Stimulated activated naive CD8-positive, alpha-beta T cell treated with anti-CD3 and anti-CD28 coated beads, Interleukin-15, Interleukin-2, amounts not matched to agents 100 ng/mL and 50 ng/mL, for 24 hours (primary cell): Measurements from ENCODE around the gene AMIGO1.

ENCODE experiments used
- H3K27ac Mint-ChIP-seq: one replicate; pipeline ENCODE4 v1.8.0; 2021; ENCODE audit warnings: mild to moderate bottlenecking, mixed read lengths
- H3K27me3 Mint-ChIP-seq: one replicate; pipeline ENCODE4 v1.8.0; 2021; ENCODE audit warnings: mixed read lengths
- H3K36me3 Mint-ChIP-seq: one replicate; pipeline ENCODE4 v1.8.0; 2021; ENCODE audit warnings: low read depth, mixed read lengths
- H3K4me1 Mint-ChIP-seq: one replicate; pipeline ENCODE4 v1.8.0; 2021; ENCODE audit warnings: low read depth, mixed read lengths
- H3K4me3 Mint-ChIP-seq: one replicate; pipeline ENCODE4 v1.8.0; 2021; ENCODE audit warnings: mild to moderate bottlenecking, mixed read lengths
- H3K9me3 Mint-ChIP-seq: one replicate; pipeline ENCODE4 v1.8.0; 2021; ENCODE audit warnings: mixed read lengths

Gene AMIGO1

DNA sequence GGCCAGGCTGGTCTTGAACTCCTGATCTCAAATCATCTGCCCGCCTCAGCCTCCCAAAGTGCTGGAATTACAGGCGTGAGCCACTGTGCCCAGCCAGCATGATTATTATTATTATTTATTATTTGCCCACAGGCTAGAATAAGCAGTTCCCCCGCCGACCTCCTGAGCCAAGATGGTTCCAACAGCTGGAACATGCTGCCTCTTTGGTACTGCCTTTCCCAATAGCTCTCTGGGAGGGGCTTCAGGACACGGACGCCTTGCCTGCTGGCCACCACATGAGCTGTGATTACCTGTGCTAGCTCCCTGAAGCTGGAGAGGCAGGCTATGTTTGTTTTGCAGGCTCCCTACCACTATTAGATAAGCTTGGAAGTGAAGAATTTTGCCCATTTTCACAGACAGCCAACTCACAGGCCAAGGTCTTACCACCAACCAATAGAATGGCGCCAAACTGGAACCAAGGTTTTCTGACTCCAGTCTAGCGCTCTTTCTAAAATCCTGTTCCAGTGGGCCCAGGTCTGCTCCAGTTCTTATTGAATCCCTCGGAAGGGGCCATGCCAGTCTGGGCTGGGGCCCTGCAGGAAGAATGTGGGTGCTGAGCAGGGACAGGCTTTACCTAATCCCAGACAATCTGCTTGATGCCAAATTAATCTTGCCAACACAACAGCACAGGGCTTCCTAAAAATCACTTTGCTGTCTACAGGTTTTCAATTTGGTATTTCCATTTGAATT lies 28.1 kb upstream of the AMIGO1 start:
- no peak overlapping the region for H3K4me3 Mint-ChIP-seq
- H3K27ac Mint-ChIP-seq: no peak overlapping the region
- no peaks in the 10 kb centered on the region for H3K36me3 Mint-ChIP-seq

DNA sequence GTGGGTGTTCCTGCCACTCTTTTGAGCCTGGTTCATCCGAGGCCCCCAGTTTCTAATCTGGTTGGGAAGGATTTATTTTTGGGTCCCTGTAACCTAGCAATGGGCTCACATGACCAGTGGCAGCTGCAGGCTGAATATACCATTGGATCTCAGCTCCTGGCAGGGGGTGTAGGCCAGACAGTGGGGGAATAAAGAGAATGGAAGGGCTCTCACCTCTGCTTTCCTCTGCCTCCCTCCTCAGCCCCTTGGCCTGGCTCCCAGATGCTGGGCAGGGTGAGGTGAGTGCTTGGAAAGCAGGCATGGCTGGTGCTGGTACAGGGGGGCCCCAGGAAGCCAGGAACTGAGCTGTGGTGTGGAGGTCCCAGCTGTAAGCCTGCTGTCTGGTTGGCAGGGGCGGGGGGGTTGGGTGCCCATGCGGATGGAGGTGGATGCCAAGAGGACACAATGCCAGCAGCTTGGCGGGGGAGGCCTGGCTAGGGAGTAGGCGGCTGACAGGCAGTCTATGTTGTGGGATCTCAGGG lies 26.5 kb upstream of the AMIGO1 start:
- H3K9me3 Mint-ChIP-seq: no peaks in the 10 kb centered on the region
- H3K4me1 Mint-ChIP-seq: peaks cover 14% of the 10 kb centered on the region
- no peak overlapping the region for H3K27ac Mint-ChIP-seq
- no peaks in the 10 kb centered on the region for H3K27me3 Mint-ChIP-seq
- no peak overlapping the region for H3K4me3 Mint-ChIP-seq
- H3K36me3 Mint-ChIP-seq: no peaks in the 10 kb centered on the region

More for the DNA sequence above, 28.1 kb upstream of the AMIGO1 start:
- H3K4me1 Mint-ChIP-seq: peaks cover 2% of the 10 kb centered on the region
- no peaks in the 10 kb centered on the region for H3K27me3 Mint-ChIP-seq
- H3K9me3 Mint-ChIP-seq: no peaks in the 10 kb centered on the region

DNA sequence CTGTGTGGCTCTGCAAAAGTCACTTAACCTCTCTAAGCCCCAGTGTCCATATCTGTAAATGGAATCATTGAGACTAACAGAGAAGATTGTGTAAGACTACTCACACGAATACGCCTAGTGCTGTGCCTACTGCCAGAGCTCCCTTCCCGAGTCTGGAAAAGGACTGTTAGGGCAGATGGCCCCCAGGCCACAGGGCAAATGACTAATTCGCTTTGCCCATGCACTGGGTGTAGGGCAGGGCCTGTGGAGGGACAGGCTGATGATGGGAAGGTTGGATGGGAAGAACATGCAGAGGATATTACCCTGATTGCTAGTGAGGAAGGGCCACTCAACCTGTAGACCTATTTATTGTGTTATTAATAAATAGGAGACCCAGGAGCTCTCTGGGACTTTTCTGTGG lies 26.0 kb upstream of the AMIGO1 start:
- H3K4me1 Mint-ChIP-seq: peaks cover 17% of the 10 kb centered on the region
- no peaks in the 10 kb centered on the region for H3K27me3 Mint-ChIP-seq
- H3K9me3 Mint-ChIP-seq: no peaks in the 10 kb centered on the region
- H3K36me3 Mint-ChIP-seq: no peaks in the 10 kb centered on the region
- H3K4me3 Mint-ChIP-seq: no peak overlapping the region
- no peak overlapping the region for H3K27ac Mint-ChIP-seq

DNA sequence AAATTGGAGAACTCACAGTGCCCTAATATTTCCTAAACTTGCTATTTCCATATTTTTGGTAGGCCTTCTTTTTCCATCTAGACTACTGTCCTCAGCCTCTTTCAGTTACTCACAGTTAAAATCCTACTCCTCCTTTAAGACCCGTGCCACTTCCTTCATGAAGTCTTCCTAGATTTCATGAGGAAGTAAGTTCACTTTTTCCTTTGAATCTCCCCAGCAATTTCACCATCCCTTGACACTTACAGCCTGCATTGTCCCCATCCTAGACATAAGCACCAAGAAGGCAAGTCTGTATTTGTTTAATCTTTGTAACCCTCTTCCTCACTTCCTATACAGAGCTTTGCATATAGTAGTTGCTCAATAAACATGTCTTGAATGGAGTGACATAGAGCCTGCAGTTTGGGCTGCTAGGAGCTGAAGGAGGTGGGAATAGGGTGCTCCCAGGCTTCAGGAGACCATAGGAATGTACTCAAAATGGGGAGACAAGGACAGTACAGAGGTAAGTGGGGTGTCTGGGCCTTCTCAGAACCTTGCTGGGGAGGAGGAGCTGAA lies 24.9 kb upstream of the AMIGO1 start:
- no peak overlapping the region for H3K27ac Mint-ChIP-seq
- H3K36me3 Mint-ChIP-seq: no peaks in the 10 kb centered on the region
- H3K4me3 Mint-ChIP-seq: no peak overlapping the region

DNA sequence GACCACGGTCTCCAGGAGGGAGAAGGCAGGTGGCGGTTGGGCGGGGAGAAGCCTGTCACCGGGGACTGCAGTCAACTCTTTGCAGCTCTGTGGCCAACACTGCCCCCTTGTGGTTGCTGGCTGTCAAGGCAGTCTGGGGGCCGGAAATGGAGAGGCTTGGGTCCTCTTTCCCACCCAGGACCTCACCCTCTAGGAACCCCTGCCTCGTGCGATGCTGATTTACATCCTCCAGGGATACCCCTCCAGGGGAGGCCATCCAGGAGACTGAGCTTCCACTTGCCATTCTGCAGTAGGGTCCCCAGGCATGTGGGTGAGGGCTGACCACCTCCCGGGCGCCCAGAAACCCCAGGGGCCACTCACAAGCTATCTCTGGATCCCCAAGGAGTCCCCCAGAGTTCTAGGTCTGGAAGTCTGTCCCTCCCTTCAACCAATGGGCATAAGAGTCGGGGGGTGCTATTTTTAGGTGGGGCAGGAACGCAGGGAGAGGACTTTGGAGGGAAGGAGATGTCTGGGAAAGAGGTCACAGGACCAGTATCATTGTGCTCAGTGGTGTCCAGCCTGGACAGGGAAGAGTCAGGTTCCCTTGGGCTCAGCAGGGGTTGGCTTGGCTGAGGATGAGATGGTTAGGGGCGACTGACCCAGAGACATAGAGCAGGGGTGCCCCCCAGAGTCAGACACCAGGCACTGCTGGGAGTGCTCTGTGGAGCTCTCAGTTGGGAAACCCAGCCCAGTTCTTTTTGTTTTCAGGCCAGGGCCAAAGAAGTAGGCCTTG lies 23.0 kb upstream of the AMIGO1 start:
- H3K9me3 Mint-ChIP-seq: no peaks in the 10 kb centered on the region
- H3K36me3 Mint-ChIP-seq: no peaks in the 10 kb centered on the region
- H3K27me3 Mint-ChIP-seq: no peaks in the 10 kb centered on the region
- H3K27ac Mint-ChIP-seq: peak overlapping the region; percentile 85
- H3K4me3 Mint-ChIP-seq: peak overlapping the region; percentile 60
- peaks cover 17% of the 10 kb centered on the region for H3K4me1 Mint-ChIP-seq

More for the DNA sequence above, 24.9 kb upstream of the AMIGO1 start:
- peaks cover 17% of the 10 kb centered on the region for H3K4me1 Mint-ChIP-seq
- no peaks in the 10 kb centered on the region for H3K27me3 Mint-ChIP-seq
- H3K9me3 Mint-ChIP-seq: no peaks in the 10 kb centered on the region

DNA sequence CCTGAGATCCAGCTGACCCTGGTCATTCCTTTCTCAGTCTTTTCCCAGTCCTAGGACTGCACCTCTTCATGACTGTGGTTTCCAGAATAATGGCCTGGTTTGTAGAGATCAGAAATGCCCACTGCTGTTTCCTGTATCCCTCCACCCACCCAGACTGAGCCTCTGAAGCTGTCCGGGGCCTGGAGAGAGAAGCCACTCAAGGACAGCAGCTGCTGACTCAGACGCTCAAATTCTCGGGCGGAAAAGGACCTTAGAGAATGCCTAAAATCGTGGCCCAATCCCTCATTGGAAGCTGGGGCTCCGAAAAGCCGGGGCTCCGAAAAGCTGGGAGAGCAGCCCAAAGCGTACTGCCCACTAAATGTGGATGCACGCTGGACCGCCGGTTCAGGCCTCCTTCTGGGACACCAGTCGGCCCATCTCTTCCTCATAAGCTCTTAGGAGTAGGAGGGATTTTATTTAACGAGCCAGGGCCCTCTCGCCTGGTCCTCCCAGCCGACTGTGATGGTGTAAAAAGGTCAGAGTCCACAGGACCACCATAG lies 22.4 kb upstream of the AMIGO1 start:
- Mint-ChIP-seq H3K36me3 (no peaks in the 10 kb centered on the region), H3K4me3 (no peak overlapping the region), H3K27ac (no peak overlapping the region), H3K27me3 (no peaks in the 10 kb centered on the region), H3K9me3 (no peaks in the 10 kb centered on the region), H3K4me1 (peaks cover 17% of the 10 kb centered on the region)

DNA sequence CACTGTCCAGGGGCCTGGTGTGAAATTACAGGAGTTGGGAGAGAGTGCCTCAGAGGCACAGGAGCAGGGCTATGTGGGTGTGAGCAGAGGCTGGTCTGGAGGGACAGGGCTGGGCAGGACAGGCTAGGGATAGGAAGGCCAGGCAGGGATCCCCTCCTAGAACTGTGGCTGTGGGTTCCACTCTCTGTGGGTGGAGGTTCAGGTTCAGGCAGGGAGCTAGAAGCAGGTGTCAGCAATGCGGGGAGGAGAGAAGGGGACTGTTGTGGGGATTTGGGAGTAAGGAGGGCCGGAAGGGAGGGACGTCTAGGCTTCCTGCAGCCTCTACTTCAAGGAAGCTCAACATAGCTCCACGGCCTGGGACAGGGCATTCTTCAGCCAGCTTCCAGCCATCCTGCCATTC lies 21.9 kb upstream of the AMIGO1 start:
- no peaks in the 10 kb centered on the region for H3K27me3 Mint-ChIP-seq
- no peaks in the 10 kb centered on the region for H3K9me3 Mint-ChIP-seq
- H3K4me3 Mint-ChIP-seq: no peak overlapping the region
- H3K36me3 Mint-ChIP-seq: no peaks in the 10 kb centered on the region
- peaks cover 17% of the 10 kb centered on the region for H3K4me1 Mint-ChIP-seq
- H3K27ac Mint-ChIP-seq: no peak overlapping the region

DNA sequence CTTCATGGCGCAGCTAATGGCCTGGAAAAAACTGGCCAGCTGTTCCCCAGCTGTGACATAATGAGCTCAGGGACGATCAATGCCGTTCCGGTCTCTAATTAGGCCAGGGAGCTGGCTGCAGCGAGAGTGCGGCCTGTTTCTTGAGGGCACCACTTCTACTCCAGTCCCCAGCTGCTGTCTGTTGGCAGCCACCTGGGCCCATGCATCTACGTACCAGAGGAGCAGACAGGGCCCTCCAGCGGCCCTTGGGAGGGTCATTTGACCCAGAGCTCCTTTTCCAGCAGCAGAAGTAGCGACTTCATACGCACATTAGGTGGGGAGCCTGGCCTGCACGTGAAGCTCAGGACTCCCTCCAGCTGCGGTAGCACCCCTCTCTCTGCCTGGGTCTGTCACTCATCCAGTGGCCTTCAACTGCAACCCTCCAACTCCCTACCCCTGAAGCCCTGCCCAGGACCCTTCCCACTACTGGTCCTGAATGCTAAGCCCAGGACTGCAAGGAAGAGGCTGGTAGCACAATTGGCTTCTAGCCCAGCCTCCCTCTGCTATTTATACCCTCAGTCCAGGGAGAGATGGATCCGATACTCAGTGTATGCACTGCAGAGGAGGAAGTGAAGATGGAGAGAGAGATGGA lies 21.0 kb upstream of the AMIGO1 start:
- Mint-ChIP-seq H3K9me3 (no peaks in the 10 kb centered on the region), H3K4me3 (no peak overlapping the region), H3K36me3 (no peaks in the 10 kb centered on the region), H3K27me3 (no peaks in the 10 kb centered on the region), H3K4me1 (peaks cover 17% of the 10 kb centered on the region), H3K27ac (no peak overlapping the region)

DNA sequence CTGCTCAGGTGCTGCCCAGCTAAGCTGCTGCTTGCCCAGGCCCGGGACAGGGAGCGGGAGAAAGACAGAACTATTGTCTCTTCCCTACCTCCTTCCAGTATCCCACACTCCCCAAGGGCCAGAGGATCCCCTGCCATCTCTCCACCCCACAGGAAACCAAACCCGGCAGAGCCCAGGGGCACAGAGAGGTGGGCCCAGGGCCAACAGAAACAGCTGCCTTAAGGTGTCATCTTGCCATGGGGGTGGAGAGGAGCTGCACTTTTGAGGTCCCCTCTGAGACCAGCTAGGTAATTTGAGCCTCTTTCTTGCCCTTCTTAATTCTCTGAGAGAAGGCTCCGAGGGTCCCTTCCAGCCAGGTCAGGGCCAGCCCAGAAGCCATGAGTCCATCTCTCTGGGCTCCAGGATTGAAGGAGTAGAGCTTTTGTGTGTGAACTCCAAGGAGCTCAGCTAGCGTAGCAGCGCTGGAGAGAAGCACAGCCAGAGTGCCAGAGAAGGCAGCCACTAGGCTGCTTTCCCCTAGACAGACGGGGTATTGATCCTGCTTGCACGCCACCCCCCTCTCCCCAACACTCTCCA lies 20.4 kb upstream of the AMIGO1 start:
- peaks cover 17% of the 10 kb centered on the region for H3K4me1 Mint-ChIP-seq
- H3K27me3 Mint-ChIP-seq: no peaks in the 10 kb centered on the region
- no peaks in the 10 kb centered on the region for H3K36me3 Mint-ChIP-seq
- no peaks in the 10 kb centered on the region for H3K9me3 Mint-ChIP-seq
- no peak overlapping the region for H3K27ac Mint-ChIP-seq
- H3K4me3 Mint-ChIP-seq: no peak overlapping the region

DNA sequence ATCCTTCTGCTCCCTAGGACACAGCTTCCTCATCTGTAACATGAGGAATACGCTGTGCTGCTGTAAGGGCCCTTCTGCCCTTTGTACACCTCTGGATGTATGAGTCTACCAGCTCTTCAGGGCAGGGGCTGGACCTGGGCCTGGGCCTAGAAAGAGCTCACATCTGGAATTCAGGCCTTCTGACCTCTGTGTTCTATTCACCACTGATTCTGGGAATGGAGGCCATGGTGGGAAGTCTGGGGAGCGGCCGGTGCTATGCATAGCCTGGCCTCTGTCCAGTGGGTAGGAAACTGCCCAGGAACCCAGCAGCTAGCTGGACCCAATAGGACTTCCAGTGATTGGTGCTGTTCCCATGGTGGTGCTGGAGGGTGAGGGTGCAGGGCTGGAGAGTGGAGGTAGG lies 19.2 kb upstream of the AMIGO1 start:
- no peak overlapping the region for H3K27ac Mint-ChIP-seq
- H3K4me3 Mint-ChIP-seq: no peak overlapping the region
- H3K4me1 Mint-ChIP-seq: peaks cover 17% of the 10 kb centered on the region
- H3K36me3 Mint-ChIP-seq: no peaks in the 10 kb centered on the region
- H3K9me3 Mint-ChIP-seq: no peaks in the 10 kb centered on the region
- H3K27me3 Mint-ChIP-seq: no peaks in the 10 kb centered on the region

DNA sequence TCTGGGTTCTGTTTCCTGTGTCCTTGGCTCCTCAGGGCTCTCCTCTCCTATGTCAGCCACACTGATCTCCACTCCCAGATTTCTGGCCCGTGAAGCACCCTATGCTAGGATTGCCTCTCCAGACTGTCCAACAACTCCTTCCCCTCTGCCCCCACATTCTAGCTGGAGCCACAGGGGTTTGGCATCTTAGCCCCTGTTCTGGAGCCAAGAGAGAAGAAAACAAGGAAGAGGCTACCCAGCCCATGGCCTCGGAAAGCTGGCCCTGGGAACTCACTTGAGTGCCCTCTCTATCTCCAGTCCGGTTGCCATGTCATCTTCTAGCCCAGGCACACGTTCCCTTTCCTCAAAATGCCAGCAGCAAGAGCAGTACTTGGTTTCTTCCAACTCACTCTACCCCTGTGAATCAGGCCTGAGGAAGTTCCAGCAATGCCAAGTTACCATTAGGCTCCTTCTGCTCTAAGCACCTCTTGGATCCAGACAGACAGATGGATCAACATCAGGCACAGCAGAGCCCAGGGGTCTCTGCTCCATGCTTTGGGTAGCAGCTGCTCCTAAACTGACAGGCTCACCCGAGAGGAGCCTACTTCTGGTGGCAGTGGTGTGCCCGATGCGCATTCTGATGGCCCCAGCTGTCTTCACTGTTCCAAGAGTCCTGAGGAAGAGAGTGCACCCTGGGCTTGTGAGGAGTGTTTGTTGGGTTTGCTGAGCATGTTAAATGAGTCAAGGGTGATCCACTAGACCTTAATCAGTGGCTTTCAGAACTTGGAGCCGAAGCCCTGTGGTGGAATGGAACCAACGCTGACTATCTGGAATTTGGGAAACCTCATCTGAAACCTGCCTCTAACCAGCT lies 18.5 kb upstream of the AMIGO1 start:
- H3K4me3 Mint-ChIP-seq: no peak overlapping the region
- no peaks in the 10 kb centered on the region for H3K36me3 Mint-ChIP-seq
- no peaks in the 10 kb centered on the region for H3K27me3 Mint-ChIP-seq
- H3K4me1 Mint-ChIP-seq: peaks cover 17% of the 10 kb centered on the region
- no peak overlapping the region for H3K27ac Mint-ChIP-seq
- H3K9me3 Mint-ChIP-seq: no peaks in the 10 kb centered on the region

DNA sequence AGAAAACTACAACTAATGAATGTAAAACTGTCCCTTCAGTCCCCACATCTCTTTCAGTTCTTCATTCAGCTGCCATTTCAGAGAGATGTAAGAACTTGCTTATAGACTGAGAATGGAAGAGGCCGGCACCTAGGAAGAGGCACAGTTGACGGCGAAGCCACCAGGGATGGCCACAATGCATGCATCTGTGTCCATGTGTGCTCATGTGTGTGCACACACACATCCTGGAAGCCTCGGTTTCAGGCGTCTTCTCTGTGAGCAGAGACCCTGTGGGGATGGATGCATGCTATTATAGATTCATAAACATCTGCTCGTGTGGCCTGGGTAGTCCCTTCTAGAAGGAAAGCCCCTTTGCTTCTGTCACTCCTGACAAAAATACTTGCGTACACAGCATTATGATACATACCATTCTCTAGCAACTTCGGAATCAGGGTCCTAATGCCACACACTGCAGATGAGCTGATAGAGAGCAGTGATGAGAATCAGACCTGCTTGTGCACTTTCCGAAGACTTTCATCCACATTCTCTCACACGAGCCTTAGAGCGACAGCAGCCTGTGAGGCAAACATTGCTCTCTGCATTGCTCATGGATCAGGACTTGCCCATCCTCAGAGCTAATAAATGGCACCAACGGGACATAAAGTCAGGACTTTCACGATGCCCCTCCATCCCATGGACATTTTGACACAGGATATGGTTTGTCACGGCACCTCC lies 17.7 kb upstream of the AMIGO1 start:
- Mint-ChIP-seq H3K9me3 (no peaks in the 10 kb centered on the region), H3K27me3 (no peaks in the 10 kb centered on the region), H3K4me1 (peaks cover 12% of the 10 kb centered on the region), H3K4me3 (no peak overlapping the region), H3K27ac (no peak overlapping the region), H3K36me3 (no peaks in the 10 kb centered on the region)

DNA sequence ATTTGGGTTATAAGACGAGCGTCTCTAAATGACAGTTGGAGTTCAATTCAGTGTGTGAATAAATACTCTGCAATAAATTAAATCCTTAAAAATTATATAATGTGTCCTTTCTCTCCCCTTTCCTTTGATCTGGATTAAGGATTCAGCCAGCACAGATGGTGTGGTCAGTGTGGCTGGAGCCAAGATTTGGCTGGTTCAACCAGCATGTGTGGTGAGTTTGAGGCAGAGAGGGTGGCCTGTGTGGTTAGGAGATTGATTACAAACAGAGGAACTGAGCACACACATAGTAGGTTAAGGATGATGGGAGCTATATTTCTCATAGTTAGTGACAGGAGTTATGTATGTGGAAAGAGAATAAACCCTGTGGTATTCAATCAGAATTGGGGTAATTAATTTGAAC lies 14.2 kb upstream of the AMIGO1 start:
- no peaks in the 10 kb centered on the region for H3K9me3 Mint-ChIP-seq
- H3K4me3 Mint-ChIP-seq: no peak overlapping the region
- no peaks in the 10 kb centered on the region for H3K4me1 Mint-ChIP-seq
- H3K27me3 Mint-ChIP-seq: no peaks in the 10 kb centered on the region
- no peaks in the 10 kb centered on the region for H3K36me3 Mint-ChIP-seq
- no peak overlapping the region for H3K27ac Mint-ChIP-seq
